Stimulated activated CD4-positive, alpha-beta T cell treated with anti-CD3 and anti-CD28 coated beads, Interleukin-4, amount 100 ng/mL, for 48 hours (primary cell): Measurements from ENCODE around the gene PRDM16.

Source experiments
- DNase-seq, 2 donors: peaks; one replicate each; pipeline ENCODE4 v3.0.0-alpha.2; 2020; ENCODE audit warnings: low read depth in 2 of 2

The PRDM16 gene

DNA sequence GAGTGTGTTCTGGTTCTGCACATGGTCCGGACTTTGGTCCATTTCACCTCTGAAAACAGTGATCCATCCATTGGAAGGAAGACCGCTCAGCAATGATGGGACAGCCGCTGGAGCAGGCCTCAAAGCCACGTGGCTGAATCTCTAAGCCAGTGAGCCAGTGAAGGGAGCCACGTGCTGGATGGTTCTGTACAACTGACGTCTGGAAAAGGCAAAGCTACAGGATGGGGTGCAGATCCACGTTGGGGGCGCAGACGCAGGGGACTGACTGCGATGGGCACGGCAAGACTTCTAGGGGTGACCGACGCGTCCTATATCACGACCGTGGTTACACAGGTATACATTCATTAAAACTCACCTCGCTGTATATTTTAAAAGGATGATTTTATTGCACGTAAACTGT is 375.3 kb downstream of the PRDM16 start:
- no peak for DNase-seq

DNA sequence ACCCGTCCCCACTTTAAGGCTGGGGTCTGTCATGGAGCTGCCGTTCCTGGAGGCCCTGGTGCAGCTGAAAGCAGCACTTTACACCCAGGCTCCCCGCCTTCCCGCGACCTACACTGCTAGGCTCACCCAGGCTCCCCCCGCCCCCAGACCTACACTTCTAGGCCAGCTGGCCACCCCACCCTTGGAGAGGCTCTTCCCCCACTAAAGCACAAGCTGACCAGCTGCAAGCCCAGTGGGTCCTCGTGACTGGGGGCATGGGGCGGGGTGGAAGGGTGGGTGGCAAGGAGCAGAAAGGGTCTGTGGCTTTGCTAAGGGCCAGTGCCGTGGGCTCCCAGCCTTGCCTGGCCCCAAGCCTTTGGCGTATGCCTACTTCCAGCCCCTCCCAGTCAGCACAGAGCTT is 375.7 kb downstream of the PRDM16 start:
- no peak for DNase-seq

DNA sequence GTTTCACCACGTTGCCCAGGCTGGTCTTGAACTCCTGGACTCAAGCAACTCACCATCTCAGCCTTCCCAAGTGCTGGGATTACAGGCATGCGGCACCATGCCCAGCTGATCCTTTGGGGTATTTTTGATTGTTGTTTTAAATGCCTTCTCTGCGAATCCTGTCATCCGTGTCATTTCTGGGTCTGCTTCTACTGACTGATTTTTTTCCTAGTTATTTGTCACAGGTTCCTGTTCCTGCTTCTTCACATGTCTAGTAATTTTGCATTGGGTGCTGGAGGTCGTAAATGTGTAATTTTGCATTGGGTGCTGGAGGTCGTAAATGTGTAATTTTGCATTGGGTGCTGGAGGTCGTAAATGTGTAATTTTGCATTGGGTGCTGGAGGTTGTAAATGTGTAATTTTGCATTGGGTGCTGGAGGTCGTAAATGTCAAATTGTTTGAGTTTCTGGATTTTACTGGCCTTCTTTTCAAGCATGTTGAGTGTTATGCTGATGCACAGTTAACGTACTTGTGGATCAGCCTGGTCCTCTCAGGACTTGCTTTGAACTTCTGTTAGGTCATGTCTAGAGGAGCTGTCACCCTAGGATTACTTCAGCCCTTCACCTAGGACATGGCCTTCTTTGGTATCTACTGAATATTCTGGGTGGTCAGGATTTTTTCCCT is 381.3 kb downstream of the PRDM16 start:
- no peak for DNase-seq

DNA sequence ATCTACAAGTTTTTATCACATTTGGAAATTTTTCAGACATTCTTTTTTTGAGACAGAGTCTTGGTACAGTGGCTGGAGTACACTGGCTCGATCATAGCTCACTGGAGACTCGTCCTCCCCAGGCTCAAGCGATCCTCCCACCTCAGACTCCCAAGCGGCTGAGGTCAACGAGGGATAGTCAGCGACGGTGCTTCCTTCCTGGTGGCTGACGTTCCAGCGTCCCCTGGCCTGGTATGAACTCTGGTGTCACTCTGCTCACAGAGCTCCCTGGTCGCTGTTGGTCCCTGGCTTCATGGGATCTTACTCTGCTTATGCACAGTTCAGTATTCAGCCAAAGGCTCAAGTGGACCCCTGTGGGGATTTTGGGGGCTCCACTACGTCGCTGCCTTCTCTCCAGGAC is 382.0 kb downstream of the PRDM16 start:
- no peak for DNase-seq

DNA sequence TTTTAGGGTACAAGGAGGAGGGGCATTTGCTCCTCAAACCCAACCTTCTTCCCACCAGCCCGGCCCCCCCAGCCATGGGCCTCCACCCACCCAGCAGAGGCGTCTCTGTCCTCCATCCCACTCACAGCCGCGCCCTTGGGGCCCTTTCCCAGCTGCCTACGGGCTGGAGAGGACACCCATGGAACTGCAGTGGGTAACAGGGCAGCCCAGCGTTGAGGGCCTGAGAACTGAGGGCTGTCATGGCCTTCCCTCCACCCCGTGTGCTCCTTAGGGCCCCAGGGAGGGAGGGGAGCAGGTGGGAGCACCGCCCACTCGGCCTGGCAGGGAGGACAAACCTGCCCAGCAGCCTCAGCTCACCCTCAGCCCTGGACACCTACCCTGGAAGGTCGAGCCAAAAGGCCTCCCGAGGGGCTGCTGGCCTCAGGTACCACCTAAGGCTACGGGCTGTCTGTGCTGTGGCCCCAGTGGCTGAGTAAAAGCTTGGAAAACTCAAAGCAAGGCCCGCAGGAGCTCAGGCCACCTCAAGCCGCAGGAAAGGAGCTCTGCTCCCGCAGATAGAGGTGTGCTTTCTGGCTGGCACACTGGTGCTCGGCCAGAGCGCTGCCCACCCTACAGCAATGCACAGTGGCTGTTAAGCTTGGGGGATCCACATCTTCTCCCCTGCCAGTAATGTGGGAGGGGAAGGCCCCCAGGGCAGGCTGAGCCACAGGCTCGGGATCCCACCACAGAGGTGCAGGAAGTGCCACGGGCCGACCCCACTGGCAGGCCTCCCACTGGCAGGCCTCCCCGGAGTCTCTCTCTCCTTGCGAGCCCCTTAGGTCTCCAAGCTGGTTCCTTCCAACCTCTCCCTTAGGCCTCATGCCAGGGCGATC is 383.2 kb downstream of the PRDM16 start:
- no peak for DNase-seq

DNA sequence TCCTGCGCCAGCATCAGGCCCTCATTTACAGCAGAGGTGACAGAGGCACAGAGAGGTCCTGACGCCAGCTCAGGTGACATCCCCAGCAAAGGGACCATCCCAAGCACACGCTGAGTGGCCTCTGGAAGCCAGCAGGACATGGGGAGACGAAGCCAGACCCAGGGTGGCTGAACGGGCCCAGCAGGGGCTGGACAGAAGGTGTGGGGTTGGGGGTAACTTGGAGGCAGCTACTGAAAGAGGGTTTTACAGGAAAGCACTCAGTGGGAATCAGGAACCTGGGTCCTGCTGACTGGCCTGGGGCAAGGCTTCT is 383.8 kb downstream of the PRDM16 start:
- no peak for DNase-seq

DNA sequence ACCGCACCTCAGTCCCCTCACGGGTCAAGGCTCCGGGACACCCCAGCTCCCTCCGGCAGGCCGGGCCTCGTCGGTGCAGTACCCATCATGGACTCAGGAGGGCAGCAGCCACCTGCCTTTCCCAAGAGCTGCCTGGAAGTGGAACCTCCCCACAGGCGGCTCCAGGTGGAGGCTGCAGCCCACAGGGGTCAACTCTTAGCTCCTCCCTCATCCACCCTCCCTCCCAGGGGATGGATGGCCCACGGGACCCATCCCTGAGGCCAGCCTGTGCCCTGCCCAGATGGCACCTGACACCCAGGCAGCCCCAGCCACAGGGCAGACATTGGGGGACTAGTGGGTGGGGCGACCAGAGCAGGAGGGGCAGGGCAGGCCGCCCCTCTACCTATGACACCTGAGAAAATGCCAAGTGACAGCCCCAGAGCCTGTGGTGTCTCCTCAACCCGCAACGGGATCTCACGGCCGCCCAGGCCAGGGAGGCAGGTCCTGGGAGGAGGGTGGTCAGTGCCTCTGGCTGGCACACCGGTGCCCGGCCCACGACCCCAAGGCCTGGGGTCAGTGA is 384.3 kb downstream of the PRDM16 start:
- DNase-seq: peak; percentile 58 to 76

DNA sequence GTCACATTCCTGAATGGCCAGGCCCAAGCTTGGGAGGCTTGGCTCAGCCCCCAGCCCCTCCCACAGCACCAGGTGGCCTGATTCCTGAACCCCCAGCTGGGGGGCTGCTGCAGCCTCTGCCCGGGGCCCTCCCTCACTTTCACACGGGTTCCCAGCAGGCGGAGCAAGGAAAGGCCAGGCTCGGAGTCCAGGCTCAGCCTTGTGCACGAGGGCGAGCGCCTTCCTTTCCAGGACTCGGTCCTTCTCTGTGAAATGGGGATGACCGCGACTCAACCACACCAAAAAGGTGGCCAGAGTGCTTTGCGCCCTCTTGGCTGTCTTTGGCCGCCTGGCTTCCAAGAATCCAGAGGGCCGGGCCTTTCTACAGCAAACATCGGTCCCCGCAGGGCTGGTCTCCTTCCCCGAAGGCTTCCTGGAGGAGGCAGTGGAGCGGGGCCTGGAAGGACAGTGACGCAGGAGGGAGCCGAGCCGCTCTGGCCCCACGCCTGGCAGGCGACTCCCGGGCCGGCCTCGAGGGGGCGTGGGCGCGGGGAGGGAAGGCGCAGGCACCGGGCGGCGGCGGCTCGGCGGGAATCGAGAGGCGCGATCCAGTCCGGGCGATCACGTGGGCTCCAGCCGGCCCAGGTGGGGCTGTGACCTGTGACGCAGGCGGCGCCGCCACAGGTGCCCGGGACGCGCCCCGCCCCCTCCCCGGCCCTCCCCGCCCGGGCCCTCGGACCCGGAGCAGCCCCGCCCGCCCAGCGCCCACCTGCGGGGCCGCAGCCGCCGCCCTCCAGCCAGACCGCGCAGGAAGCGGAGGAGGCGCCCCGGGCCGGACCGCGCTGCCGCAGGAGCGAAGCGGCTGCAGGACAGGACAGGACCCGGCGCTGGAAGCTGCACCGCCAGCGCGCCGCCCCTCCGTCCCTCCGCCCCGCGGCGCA is 385.1 kb downstream of the PRDM16 start, which contains the start of gene ARHGEF16:
TSS of gene ARHGEF16 (plus strand) at position 775 of the 920 bp plus-strand sequence. CDS start 8,420 bp downstream, outside the sequence.
- peak in 1 of 2 donors; percentile 15 for DNase-seq

DNA sequence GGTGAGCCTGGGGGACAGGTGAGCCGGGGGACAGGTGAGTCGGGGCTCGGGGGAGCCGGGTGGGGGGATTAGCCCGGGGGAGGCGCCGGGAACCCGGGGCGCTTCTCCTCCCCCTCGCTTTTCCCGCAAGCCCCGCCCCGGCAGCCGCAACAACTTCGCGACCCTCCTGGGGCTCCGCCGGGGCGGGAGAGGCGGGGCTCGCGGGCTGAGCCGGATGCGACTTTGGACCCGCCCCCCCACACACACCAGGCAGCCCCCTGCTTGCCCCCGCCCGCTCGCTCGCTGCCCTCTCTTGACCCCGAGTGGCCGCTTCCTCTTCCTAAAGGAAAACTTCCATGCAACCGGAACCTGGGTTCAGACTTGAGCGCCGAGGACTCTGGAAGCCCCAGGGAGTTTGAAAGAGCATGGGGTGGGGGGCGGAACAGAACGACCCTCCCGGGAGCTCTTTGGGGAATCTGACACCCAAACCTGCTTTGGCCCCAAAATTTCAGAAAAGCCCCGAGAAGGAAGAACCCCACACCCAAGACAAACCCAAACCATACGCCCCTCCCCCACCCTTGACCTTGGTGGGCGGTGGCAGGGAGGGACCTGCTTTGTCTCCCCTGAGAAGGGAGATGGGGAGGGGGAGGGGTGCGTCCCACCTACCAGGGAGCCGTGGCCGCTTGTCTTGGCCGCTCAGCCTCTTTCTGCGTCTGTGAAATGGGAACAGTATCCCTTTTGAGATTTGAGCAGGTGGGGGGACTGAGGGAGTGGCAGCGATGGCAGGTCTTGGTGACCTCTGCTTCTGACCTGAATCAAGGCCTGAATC is 386.0 kb downstream of the PRDM16 start:
- DNase-seq: no peak

DNA sequence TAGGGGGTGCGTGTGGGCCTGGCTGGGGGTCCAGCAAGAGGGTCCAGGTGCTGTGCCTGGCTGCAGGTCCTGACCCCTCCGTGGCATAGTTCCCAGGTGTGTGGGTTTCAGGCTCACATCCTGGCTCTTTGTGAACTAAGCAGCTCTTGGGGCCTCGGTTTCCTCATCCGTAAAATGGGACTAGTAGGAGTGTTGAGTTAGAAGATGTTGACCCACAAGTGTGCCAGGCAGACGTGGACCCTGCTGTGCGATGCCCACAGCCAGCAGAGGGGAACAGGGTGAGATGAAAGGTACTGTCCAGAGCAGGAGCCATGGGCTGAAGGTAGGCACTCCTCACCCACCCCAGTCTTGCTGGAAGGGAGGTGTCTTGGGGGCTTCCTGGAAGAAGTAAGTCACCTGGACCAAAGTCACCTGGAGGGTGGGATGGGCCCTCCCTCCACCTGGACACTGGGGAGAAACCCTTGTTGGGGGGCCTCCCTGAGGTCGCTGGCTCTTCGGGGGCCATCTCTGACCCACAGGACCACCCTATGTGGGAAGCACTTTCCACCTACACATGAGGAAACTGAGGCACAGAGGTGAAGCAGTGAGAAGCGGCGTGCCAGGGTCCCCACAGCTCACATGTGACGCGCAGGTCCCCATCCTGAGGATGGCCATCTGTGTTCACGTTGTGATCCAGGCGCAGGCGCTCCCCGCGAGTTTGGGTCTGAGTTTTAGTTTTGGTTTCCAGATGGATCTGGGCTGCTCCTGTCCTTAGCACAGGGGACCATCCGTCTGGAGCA is 386.9 kb downstream of the PRDM16 start:
- DNase-seq: no peak

DNA sequence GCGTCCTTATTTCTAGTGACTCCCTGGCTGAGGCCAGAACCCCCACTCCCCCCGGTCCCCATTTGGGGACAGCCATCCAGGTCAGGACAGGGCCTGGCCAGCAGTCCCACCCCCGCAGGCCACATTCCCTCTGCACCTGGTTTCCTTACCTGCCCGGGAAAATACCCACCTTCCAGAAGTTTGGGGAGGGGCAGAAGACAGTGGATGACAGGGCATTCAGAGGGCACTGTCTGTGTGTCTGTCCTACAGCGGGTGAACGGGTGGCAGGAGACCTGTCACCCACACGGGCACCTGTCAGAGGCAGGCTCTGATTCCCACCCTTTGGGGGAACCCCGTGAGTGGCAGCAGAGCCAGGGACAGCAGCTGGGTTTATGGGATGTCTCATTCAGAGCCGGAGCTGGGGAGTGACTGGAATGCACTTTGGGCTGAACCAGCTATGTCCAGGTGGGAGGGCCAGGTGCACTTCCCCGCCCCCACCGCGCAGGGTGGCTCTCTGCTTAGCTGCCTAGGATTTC is 387.5 kb downstream of the PRDM16 start:
- DNase-seq: no peak

DNA sequence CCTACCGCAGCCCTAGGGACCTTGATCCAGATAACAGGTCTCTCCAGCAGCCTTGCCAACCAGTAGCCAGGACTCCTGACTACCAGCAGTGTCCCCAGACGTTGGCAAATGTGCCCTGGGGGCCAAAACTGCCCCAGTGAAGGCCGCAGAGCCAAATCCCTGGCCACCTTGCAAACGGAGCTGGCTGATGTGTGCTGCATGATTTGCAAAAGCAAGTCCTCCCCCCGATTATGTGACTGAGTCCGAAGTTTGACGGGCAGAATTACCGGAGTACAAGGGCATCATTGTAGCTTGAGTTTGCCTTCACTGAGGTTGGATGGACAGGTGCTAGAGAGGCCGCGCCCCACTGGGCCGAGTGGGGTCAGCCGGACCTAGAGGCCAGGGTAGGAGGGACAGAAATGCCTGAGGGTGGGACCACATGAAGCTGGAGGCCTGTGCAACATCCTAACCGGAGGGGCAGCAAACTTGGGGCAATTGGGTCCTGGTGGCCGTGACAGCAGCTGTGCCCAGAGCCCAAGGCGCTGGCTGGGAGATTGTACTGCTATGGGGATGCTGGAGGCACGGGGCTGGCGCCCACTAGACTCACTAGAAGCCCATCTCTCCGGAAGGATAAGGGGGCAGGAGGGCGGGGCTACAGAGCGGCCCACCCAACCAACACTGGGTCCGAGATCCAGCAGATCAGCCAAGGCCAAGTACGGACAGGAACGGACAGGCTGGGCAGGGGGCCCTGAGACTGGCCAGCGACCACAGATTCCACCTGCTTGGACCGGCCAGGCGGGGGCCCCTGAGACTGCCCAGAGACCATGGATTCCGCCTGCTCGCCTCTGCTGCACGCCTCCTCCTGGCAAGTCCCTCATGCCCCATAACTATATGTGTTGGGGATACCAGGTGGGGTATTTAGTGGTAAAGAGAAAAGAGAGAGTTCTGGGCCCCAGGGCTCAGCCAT is 388.2 kb downstream of the PRDM16 start:
- DNase-seq: no peak

DNA sequence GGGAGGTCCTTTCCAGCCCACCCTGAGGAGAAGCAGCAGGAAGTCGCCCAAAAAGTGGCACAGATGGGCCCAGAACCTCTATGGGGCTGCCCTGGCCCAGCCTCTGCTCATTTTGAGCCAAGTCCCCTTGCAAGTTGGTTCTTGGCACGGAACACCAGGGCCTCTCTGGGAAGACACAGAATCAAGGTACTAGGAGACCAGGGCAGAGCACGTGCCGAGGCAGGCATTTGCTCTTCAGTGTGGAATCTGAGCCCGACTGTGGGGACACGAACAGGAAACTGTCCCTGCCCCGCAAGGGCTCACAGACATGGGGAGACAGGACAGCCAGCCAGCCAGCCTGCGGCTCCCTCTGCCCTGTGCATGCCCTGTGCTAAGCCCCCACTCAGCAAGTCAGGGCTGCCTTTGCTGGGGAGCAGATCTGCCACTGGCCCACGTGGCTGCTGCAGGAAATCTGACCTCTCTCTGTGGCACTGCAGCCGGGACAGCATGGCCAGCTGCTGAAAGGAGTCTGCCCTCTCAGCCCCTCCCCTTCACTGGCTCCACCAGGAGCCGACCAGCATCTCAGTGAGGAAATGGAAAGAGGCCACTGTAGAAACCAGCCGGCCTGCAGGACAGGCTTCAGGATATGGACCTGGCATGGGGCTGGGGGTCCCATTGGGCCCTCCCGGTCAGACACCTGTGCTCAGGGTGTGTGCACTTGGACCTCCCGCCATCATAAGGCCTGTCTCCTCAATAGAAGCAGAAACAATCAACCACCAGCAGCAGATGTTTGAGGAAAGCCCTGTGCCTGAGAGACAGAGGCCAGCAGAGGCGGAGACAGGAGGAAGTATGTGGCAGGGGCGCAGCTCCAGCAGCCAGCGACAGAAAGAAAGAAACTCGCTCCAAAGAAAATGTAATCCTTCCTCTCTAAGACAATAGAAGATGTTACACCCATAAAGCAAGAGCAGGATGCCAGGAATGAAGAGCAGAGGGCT is 389.2 kb downstream of the PRDM16 start:
- no peak for DNase-seq

DNA sequence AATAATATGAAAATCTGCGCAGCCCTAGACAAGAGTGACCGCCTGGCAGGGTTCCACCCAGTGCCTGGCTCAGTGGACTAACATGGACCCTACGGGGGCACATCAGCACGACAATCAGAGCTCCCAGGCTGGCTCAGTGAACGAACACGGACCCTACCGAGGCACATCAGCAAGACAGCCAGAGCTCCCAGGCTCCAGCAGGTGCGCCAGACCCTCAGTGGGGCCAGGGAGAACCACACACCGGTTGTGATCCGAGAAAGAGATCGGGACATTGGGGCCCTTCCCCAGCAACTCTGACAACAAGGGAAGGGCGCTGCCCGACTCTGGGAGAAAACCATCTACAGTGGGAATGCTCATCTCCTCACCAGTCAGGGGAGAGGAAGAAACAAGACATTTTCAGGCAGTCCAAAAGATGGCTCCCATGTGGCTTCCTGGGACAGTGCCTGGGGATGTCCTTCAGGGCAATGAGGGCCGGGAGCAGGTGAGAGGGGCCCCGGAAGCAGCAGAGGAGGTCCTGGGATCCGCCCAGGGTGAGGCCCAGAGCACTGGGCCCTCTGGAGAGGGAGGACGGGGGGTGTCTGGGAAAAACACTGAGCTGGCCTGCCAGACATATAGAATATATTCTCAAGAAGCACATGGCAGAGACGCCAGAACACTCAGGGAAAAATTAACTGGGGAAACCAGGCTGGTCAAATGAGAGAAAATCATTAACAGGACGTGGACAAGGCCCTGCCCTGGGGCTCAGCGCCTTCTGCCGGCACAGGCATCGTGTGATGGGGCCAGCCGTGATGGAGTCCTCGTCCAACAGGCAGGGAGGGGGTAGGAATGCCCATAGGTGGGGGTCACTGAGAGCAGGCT is 390.3 kb downstream of the PRDM16 start:
- no peak for DNase-seq

DNA sequence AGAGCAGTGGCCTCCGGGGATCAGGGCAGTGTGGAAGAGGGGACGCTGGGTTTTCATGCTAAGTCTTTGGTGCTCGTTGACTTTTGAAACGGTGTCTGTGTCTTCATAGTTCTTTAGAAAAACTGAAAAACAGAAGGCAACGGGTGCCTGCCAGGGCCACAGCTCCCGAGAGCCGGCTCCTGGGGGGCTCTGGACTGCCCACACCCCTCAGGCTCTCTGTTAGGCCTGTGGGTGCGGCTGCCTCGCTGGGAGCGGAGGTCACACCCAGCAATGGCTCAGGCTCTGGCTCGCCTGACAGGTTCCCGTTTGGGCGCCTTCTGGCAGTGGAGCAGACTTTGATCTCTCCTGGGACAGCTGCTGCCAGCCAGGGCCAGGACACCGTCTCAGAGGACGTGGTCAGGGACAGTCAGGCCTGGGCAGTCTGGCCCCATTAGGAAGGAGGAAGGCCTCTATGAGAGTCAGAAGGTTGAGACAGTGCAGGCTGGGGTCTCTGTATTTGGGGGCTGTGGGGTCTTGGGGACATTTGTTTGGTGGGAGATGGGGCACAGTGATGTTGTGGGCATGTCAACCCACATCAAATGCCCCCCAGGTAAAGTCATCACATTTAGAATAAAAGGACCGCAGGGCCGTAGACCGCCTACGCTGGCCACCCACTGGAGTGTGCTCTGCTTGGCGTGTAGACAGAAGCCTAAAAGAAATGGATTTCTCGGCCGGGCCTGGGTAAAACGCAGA is 391.1 kb downstream of the PRDM16 start:
- no peak for DNase-seq

DNA sequence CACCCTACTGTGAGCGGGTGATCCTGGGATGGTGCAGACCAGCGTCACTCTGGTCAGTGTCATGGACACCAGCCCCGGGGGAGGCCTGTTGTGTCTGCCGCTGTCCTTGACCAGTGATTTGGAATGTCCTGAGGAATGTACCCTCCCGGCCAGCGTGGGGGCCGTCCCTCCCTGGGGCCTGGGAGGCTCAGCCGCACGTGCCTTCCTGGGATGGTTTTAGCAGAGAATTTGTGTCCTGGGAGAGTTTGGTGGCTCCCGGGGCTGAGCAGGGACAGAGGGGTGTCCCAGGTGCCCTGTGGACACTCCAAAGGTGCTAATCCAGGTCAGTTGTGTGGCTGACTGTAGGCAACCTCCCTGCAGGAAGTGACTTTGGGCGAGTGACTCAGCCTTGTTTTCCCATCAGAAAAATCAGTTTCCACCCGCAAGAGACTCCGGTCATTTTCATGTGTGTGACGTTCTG is 391.7 kb downstream of the PRDM16 start:
- DNase-seq: no peak
